Vagina (tissue), 2 donors: ENCODE results near the gene ATXN10.

Experiments used
- POLR2A ChIP-seq, 2 donors: fragments of 450-650 bp; IDR thresholded peaks; one replicate each; pipeline ENCODE4 v1.6.1; 2017; ENCODE audit warnings: antibody characterized with exemption in 2 of 2, mild to moderate bottlenecking in 2 of 2, moderate library complexity in 2 of 2
- TF ChIP-seq, protein P1 (sequence below), 3 experiments: fragments of 450-650 bp in 2 of 3; fragments of 200-600 bp in 1 of 3; sonication (generic) in 1 of 3; IDR thresholded peaks; one replicate each; pipeline ENCODE4 v1.5.1; 2017 to 2019; ENCODE audit warnings: antibody characterized with exemption in 3 of 3, mild to moderate bottlenecking in 2 of 3, moderate library complexity in 2 of 3

DNA sequence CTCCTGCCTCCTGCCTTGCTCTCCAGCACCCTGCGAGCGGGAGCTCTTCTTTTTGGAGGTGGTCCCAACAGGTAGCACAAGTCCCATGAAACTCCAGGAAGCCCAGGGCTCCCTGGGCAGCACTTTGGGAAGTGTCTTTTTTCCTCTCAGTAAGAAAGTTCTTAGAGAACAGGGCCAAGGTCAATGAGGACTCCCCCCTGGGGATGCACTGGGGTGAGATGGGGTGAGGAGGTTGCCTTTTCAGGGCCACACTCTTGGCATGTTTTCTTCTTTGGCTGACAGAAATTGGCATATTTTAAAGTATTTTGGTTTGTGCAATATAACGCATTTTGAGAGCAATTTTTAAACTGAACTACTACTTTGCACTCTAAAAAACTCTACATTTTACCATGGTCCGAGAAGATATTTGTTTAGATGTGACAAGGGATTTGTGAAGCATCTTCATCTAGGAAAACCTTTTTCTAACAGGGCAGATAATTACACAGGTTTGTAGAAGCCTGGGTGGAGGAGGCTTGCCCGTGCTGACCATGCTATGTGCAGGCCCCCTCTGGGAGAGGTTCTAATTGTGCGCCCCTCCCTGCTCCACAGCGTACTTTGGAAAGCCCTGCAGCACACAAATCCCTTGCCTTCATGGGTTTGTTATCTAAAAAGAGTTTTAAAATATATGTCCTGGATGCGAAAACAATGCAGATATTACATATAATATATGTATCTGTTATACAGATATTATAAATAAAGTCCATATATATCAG, 165.0 kb downstream of the ATXN10 start:
- TF ChIP-seq, protein P1, sequence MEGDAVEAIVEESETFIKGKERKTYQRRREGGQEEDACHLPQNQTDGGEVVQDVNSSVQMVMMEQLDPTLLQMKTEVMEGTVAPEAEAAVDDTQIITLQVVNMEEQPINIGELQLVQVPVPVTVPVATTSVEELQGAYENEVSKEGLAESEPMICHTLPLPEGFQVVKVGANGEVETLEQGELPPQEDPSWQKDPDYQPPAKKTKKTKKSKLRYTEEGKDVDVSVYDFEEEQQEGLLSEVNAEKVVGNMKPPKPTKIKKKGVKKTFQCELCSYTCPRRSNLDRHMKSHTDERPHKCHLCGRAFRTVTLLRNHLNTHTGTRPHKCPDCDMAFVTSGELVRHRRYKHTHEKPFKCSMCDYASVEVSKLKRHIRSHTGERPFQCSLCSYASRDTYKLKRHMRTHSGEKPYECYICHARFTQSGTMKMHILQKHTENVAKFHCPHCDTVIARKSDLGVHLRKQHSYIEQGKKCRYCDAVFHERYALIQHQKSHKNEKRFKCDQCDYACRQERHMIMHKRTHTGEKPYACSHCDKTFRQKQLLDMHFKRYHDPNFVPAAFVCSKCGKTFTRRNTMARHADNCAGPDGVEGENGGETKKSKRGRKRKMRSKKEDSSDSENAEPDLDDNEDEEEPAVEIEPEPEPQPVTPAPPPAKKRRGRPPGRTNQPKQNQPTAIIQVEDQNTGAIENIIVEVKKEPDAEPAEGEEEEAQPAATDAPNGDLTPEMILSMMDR (IDR thresholded peaks at IDR 0.05): no peak
- no peak for TF ChIP-seq POLR2A (IDR thresholded peaks at IDR 0.05)
